Esophagus (tissue), 2 donors: ENCODE results near the gene PCDHA8. TPM values are rescaled to one million over a fixed set of nuclear protein-coding genes. Genes with fewer than 3 reads are reported as not detected.
"Not testable (repeated sequence)": the region's sequence is repeated elsewhere in the genome, so short reads cannot be mapped to it uniquely, and the experiment has no call there.

ENCODE experiments used
- H3K27ac ChIP-seq, 2 donors: one replicate each; pipeline ENCODE4 v1.5.1; 2013; ENCODE audit warnings: low read depth in 2 of 2, mild to moderate bottlenecking in 2 of 2, inconsistent platforms in 1 of 2, low read length in 1 of 2, moderate library complexity in 1 of 2
- H3K27me3 ChIP-seq, 2 donors: one replicate each; pipeline ENCODE4 v1.6.1; 2013; ENCODE audit warnings: low read length in 2 of 2, control low read depth in 1 of 2, mild to moderate bottlenecking in 1 of 2; ENCODE audit not compliant: insufficient read depth in 2 of 2, control insufficient read depth in 1 of 2
- H3K36me3 ChIP-seq, 2 donors: one replicate each; pipeline ENCODE4 v1.6.1; 2013; ENCODE audit warnings: low read length in 1 of 2; ENCODE audit not compliant: control insufficient read depth in 2 of 2, insufficient read depth in 2 of 2
- H3K4me1 ChIP-seq, 2 donors: one replicate each; pipeline ENCODE4 v1.6.1; 2013; ENCODE audit warnings: low read length in 1 of 2; ENCODE audit not compliant: control insufficient read depth in 2 of 2, insufficient read depth in 2 of 2
- H3K4me3 ChIP-seq, 2 donors: one replicate each; pipeline ENCODE4 v1.5.1; 2013; ENCODE audit warnings: low read length in 2 of 2, mild to moderate bottlenecking in 2 of 2, low read depth in 1 of 2, moderate library complexity in 1 of 2
- H3K9me3 ChIP-seq, 2 donors: one replicate each; pipeline ENCODE4 v1.6.1; 2013; ENCODE audit warnings: mild to moderate bottlenecking in 2 of 2, low read depth in 1 of 2, low read length in 1 of 2, moderate library complexity in 1 of 2; ENCODE audit not compliant: control insufficient read depth in 2 of 2, insufficient read depth in 1 of 2
- WGBS, 2 donors: extraction: QIAGEN DNeasy Blood & Tissue Kit; methylation state at CpG; one replicate each; pipeline ENCODE4 v1.1.7; 2013; 5-methylcytosine and 5-hydroxymethylcytosine counted together
- polyA plus RNA-seq, 2 donors: library from polyadenylated mRNA; stranded (reverse); fragments of 200-250 nt; gene quantifications; one replicate each; pipeline ENCODE4 v1.2.3, GENCODE V29; 2013
- donor health status: healthy with polysubstance abuse.
- donor health status: Bipolar disorder and iron deficiency.

Gene PCDHA8
- polyA plus RNA-seq, 2 donors, result 0.01 TPM; not detected in 1

DNA sequence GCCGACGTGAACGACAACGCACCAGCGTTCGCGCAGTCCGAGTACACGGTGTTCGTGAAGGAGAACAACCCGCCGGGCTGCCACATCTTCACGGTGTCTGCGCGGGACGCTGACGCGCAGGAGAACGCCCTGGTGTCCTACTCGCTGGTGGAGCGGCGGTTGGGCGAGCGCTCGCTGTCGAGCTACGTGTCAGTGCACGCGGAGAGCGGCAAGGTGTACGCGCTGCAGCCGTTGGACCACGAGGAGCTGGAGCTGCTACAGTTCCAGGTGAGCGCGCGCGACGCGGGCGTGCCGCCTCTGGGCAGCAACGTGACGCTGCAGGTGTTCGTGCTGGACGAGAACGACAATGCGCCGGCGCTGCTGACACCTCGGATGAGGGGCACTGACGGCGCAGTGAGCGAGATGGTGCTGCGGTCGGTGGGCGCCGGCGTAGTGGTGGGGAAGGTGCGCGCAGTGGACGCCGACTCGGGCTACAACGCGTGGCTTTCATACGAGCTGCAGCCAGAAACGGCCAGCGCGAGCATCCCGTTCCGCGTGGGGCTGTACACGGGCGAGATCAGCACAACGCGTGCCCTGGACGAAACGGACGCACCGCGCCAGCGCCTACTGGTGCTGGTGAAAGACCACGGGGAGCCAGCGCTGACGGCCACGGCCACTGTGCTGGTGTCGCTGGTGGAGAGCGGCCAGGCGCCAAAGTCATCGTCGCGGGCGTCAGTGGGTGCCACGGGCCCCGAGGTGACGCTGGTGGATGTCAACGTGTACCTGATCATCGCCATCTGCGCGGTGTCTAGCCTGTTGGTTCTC is 9.0 kb downstream of the PCDHA8 start:
- H3K36me3 ChIP-seq, H3K4me1 ChIP-seq, H3K4me3 ChIP-seq, H3K27ac ChIP-seq, H3K27me3 ChIP-seq: not testable (repeated sequence)
- 50 to 57% methylated on average over 8 to 101 of the region's 101 CpGs for WGBS, 2 donors
- peaks cover 0 to 19% of the 10 kb centered on the region in 2 donors for H3K9me3 ChIP-seq

GRCh38 chr5:140855772-140856674 is 15.0 kb downstream of the PCDHA8 start, which contains the start of gene PCDHA10:
Gene PCDHA10 (plus strand): TSS chr5:140855897. CDS start chr5:140856049, 152 bp downstream.
- Histone ChIP-seq H3K27me3 (no peaks in the 10 kb centered on the region), H3K4me3 (no peak within 1 kb of the TSS), H3K27ac (no peak within 1 kb of the TSS), H3K4me1 (no peaks in the 10 kb centered on the region), H3K9me3 (peaks cover 0 to 18% of the 10 kb centered on the region in 2 donors), H3K36me3 (no peaks in the 10 kb centered on the region)
- 28 to 35% methylated on average over 8 to 44 of the region's 44 CpGs for WGBS, 2 donors

DNA sequence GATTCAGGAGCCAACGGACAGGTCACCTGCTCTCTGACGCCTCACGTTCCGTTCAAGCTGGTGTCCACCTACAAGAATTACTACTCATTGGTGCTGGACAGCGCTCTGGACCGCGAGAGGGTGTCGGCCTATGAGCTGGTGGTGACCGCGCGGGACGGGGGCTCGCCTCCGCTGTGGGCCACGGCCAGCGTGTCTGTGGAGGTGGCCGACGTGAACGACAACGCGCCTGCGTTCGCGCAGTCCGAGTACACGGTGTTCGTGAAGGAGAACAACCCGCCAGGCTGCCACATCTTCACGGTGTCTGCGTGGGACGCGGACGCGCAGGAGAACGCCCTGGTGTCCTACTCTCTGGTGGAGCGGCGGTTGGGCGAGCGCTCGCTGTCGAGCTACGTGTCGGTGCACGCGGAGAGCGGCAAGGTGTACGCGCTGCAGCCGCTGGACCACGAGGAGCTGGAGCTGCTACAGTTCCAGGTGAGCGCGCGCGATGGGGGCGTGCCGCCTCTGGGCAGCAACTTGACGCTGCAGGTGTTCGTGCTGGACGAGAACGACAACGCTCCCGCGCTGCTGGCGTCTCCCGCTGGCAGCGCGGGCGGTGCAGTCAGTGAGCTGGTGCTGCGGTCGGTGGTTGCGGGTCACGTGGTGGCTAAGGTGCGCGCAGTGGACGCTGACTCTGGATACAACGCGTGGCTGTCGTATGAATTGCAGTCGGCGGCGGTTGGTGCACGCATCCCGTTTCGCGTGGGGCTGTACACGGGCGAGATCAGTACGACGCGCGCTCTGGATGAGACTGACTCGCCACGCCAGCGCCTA is 16.4 kb downstream of the PCDHA8 start:
- Histone ChIP-seq H3K27ac (no peak overlapping the region), H3K36me3 (no peaks in the 10 kb centered on the region), H3K4me1 (no peaks in the 10 kb centered on the region), H3K9me3 (peaks cover 2 to 27% of the 10 kb centered on the region in 2 donors), H3K4me3 (no peak overlapping the region), H3K27me3 (no peaks in the 10 kb centered on the region)
- WGBS, 2 donors, result 61 to 68% methylated on average over 13 to 94 of the region's 94 CpGs

DNA sequence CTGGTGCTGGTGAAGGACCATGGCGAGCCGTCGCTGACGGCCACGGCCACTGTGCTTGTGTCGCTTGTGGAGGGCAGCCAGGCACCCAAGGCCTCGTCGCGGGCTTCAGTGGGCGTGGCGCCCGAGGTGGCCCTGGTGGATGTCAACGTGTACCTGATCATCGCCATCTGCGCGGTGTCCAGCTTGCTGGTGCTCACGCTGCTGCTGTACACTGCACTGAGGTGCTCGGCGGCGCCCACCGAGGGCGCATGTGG is 16.9 kb downstream of the PCDHA8 start:
- Histone ChIP-seq H3K27ac (no peak overlapping the region), H3K36me3 (no peaks in the 10 kb centered on the region), H3K27me3 (no peaks in the 10 kb centered on the region), H3K4me1 (no peaks in the 10 kb centered on the region), H3K9me3 (peaks cover 7 to 32% of the 10 kb centered on the region in 2 donors), H3K4me3 (no peak overlapping the region)
- 63% methylated on average over 22 of the region's 22 CpGs; no CpG with 5 or more reads in 1 of the 2 donors for WGBS, 2 donors

GRCh38 chr5:140862441-140863295 is 21.7 kb downstream of the PCDHA8 start:
- Histone ChIP-seq H3K27me3 (no peaks in the 10 kb centered on the region), H3K9me3 (peaks cover 7 to 22% of the 10 kb centered on the region in 2 donors), H3K4me3 (no peak overlapping the region), H3K27ac (no peak overlapping the region), H3K4me1 (no peaks in the 10 kb centered on the region), H3K36me3 (no peaks in the 10 kb centered on the region)
- 48 to 50% methylated on average over 76 of the region's 76 CpGs for WGBS, 2 donors

GRCh38 chr5:140868721-140869554 is 28.0 kb downstream of the PCDHA8 start, which contains the start of gene PCDHA11:
Gene PCDHA11 (plus strand): TSS chr5:140868957. CDS start chr5:140869104, 147 bp downstream.
- Histone ChIP-seq H3K36me3 (no peaks in the 10 kb centered on the region), H3K4me3 (no peak within 1 kb of the TSS), H3K27me3 (no peaks in the 10 kb centered on the region), H3K9me3 (peaks cover 14 to 19% of the 10 kb centered on the region in 2 donors), H3K4me1 (no peaks in the 10 kb centered on the region), H3K27ac (no peak within 1 kb of the TSS)
- WGBS, 2 donors, result 18 to 21% methylated on average over 41 of the region's 41 CpGs

DNA sequence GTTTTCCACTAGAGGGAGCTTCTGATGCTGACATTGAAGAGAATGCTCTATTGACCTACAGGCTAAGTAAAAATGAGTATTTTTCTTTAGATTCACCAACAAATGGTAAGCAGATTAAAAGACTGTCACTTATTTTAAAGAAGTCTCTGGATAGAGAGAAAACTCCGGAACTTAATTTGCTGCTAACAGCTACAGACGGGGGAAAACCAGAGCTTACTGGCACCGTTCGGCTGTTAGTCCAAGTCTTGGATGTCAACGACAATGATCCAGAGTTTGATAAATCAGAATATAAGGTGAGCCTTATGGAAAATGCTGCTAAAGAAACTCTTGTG is 28.5 kb downstream of the PCDHA8 start:
- Histone ChIP-seq H3K36me3 (no peaks in the 10 kb centered on the region), H3K4me1 (no peaks in the 10 kb centered on the region), H3K9me3 (peaks cover 14 to 19% of the 10 kb centered on the region in 2 donors), H3K27ac (no peak overlapping the region), H3K27me3 (no peaks in the 10 kb centered on the region), H3K4me3 (no peak overlapping the region)
- 47 to 54% methylated on average over 5 of the region's 5 CpGs for WGBS, 2 donors
